T-helper 2 cell treated with Interferon-gamma antibody and Interleukin-4, amounts not matched to agents 100 ng/mL and 5 ng/mL, for 36 hours (primary cell): ENCODE measurements around the gene PID1. TPM values are rescaled to one million over a fixed set of nuclear protein-coding genes. Genes with fewer than 3 reads are reported as not detected.

ENCODE experiments used
- intact Hi-C: fragments of 100-400 bp; cut with micrococcal nuclease; formaldehyde crosslinking; loops from one replicate; pipeline ENCODE4 v1.15.1; 2023
- total RNA-seq: library from RNA; stranded (reverse); gene quantifications from 2 replicates; pipeline ENCODE4 v1.2.3, GENCODE V29; 2022

PID1 gene
- total RNA-seq, 1 donor from 2014 or later, result not detected

DNA sequence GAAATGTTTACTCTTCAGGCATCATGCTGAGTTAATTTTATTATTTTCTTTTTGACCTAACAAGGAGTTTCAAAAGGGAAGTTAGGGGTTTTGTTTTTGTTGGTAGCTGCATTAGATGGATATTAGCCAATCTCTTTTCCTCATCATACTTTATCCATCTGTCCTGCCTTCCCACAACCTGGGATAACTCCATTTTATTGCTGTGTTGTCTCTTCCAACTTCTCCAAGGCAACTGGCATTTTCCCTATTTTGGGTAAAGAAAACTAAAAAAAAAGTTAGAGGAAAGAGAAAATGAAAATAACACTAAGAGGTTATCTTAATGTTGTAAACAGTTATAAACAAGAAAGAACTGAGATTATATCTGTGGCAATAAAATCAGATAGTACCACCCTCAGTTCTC lies 147.0 kb downstream of the PID1 start:
- intact Hi-C loops, result no loop called here

DNA sequence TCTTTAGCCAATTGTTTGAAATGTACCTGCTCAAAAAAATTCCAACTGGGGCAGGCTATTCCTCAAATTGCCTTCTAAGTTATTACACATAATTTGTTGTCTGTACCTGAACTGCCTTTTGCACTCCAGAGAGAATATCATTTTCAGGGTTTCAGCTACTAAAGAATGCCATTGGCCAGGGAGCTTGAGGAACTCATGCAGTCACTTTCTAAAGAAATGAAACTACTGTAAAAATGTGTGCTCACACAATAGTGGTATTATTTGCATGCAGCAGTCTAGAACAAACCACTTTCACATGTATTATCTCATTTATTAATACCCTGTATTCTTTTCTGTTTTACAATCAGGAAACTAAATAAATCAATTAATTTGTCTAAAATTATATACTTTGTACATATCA lies 152.2 kb downstream of the PID1 start:
- intact Hi-C loops, result no loop called here

DNA sequence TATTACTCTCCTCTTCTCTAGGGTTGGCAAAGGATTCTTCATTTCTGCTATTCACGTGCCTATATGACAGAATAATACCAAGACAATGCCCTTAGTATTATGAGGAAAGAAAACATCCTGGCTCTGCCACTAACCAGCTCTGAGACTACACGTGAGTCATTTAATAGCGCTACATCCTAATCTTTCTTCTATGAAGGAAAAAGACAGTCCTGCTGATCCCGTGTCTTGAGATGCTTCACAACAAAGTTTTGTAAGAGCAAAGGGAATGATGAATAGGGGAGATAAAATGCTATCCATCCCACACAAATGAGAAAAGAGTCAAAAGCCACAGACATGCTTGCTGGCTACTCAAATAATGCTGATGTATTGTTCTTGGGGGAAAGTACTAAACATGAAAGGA lies 152.8 kb downstream of the PID1 start:
- intact Hi-C loops, result no loop called here

DNA sequence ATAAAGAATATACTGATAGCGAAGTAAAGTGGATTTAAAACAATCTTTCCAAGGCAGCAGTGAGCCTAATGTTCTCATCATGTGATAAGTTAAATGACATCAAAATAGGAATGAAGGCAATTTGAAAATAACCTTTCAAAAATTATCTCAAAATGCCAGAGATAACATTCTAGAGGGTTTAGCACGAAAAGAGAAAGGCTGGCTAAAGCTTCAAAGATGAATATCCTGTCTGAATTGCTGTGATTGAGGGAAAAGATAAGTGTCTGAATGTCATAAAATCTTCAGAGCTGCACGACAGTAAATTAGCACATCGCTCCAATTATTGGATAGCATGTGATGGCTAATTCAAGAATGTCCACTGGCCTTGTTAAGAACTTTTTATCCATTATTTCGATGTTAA lies 159.3 kb downstream of the PID1 start:
- intact Hi-C loops, result no loop called here

DNA sequence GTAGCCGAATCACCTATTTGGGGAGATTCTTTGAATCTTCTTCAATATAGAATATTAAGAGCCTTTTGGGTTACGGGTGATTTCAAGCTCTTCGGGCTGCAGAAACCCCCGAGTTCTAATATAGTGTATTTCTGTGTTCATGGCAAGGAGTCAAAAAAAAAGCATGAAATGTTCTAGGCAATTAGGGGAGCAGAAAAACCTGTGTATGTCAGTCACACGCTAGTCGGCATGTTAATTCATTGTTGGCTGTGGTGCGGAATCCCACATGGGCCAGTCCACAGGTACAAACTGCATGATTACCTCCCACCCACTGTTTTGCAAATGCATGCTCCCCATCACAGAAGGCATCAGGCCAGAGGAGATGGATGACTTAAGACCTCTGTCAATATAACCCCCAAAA lies 161.9 kb downstream of the PID1 start:
- intact Hi-C loops, result no loop called here

DNA sequence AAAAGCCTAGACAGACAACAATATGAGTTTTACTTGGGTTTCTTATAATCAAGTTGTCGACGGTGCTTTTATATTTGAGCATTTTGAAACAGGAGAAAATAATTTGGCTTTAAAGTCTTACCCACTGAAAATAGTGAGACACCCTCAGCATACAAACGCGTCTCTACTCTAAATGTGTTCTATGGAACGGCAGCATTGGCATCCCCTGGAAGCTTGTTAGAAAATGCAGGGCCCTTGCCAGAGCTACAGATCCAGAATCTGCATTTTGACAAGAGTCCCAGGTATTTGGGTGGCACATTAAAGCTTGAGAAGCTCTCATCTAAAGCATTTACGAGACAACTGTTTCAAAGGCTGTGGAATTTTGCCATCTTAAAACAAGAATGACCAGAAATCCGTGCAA lies 163.5 kb downstream of the PID1 start:
- intact Hi-C loops, result no loop called here

DNA sequence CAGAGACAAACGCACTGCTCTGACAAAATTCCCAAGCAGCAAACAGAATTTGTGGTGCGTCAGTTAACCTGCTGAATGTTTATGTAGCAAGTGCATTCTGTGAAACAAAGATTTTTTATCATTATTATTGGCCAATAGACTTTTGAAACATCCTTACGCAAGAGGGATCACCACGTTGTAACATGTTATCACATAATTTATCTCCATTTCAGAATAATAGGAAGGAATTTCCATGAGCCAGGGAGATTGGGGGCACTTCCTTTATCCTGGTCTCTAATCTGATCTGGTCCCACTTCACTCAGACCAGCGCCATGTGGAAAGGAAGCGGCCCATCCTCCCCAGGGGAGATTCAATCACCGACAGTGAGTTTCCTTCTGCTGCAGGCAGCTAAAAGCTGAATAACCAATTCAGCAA lies 166.1 kb downstream of the PID1 start:
- intact Hi-C loops, result no loop called here

DNA sequence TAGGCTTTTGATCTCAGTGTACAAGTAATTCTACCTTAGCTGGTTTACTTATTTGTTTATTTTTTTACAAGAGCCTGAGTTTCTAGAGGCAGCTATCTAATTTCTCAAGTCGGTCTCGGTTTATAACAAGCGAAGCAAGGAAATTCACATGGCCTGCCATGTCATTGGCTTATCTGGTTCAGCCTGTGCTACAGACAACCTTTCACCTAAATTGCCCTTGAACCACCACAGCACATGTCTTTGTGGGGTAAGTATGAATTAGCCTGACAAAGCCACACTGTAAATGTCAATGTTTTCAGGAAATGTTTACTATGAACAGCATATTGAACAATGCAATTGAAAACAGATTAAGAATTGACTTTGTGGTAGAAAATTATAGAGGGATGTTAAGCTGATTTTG lies 167.1 kb downstream of the PID1 start:
- intact Hi-C loops, result no loop called here

DNA sequence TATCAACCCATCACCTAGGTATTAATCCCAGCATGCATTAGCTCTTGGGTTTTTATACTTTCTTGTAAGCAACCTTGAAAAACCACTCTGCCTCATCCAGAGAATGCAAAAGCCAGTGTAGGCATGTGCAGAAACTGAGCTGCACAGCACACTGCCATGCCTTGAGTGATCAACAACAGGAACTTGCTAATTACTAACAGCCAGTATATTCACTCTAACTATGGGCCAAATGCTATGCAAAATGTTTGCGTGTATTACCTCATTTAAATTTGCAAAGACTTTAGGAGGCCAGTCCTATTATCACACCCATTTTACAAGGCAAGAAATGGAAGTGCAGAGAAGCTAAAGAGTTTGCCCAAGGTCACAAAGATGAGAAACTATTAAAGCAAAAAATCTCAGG lies 169.8 kb downstream of the PID1 start:
- intact Hi-C loops, result no loop called here

DNA sequence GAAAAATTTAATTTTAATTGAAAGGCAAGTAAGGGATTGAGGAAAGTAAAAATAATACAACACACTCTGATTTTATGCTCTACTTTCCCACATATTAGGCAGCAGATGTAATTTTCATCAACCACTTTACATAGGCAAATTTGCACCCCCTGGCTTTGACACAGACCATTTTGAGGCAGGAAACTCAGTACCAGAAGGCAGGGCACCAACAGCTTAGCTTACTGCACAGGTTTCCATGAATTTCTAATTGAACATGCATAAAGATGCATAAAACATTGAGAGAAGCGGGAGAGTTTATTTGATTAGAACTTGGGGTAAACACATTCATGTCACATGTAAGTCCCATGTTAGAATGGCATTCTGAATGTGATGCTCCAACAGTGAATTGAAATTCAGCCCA lies 171.9 kb downstream of the PID1 start:
- intact Hi-C loops, result no loop called here

DNA sequence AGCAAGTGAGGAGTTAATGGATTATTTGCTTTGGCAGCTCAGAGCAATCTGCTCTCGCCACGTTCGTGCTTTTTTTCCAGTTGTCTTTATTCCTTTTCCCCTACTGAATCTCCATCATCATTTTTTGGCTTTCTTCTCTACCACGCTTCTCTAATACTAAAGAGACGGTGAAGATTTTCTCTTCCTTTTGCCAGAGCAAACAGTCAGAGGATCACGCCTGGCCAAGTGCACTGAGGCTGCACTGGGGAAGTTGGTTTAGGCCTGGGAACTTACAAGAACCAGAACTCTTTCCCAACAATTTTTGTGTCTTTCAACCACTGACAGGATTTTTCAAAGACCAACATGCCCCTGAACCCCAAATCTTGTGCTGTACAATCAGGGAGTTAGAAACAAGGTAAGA lies 172.3 kb downstream of the PID1 start:
- intact Hi-C loops, result no loop called here

DNA sequence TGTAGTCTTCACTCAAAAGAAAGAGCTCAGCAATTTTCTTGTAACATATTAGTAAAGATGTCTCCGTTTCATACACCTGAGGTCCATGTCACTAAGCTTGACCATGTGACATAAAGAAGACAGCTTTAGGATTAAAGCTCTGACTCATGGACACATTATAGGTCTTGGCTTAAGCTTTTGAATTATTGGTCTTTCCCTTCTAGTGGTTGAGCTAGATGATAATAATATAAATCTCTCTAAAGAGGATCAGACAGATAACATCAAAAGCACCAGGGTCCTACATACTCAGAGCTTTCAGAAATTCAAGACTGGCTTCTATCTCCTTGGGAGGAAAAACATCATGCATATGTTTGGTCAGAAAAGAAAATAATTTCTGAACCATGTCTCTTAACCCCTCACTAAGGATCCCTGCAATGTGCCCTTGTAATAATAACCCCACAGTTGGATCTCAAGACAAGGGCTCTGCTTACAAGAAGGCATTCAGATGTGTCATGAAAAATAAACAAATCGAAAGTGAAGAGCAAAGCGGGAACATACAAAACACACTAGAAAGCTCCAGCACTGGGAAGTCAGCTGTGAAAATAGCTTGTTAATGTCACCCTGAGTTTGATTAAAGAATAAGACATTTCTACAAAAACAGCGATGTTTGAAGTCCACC lies 174.5 kb downstream of the PID1 start:
- intact Hi-C loops, result no loop called here

DNA sequence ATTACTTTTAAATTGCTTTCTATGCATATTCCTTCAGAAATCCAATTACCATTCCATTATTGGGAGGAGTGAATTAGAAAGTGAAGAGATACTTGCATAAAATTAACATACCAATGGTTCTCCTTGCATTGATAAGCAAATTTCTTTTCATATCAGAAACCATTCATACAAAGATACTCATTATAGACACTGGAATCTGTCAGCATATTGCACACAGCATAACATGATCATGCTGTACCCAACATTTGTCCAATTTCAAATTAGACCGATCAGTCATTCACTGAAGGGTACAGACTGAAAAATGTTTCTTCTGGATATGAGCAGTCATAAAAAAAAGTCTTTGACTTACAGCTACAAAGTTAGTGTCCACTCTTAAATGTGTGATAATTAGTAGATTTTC lies 175.6 kb downstream of the PID1 start:
- intact Hi-C loops, result no loop called here

DNA sequence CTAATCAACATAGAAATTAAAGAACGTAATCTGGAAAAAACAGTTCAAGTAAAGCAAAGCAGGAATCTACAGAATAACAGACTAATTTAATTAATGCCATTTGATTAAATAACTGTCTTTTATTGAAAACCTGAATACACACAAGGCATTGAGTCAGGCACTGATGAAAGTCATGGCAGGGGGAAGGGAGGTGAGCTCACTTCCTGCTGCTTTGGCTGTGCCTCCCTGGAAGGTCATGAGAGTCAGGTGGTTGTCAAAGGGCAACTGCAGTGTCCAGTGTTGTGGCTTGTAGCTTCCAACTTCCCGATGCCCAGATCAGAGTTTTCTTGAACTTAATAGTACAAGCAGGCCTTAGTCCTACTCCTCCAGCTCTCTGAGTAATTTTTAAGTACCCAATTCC lies 180.9 kb downstream of the PID1 start:
- intact Hi-C loops, result no loop called here

DNA sequence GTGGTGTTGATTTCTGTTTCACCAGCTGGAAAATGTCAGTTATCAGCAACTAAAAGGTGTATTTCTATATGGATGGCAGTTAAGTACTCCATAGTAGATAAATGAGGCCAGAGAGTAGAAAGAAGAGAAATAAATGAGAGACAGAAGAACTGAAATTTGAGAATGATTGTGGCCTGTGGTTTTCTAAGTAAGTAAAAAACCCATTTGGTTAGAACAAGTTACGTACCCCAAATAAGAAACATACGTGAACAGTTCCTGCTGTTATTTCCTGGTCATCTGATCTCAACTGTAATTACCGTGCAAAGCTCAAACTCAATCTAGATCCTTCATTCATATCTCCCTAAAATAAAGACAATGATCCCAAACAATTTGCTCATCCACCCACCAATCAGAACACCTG lies 181.3 kb downstream of the PID1 start:
- intact Hi-C loops, result no loop called here

DNA sequence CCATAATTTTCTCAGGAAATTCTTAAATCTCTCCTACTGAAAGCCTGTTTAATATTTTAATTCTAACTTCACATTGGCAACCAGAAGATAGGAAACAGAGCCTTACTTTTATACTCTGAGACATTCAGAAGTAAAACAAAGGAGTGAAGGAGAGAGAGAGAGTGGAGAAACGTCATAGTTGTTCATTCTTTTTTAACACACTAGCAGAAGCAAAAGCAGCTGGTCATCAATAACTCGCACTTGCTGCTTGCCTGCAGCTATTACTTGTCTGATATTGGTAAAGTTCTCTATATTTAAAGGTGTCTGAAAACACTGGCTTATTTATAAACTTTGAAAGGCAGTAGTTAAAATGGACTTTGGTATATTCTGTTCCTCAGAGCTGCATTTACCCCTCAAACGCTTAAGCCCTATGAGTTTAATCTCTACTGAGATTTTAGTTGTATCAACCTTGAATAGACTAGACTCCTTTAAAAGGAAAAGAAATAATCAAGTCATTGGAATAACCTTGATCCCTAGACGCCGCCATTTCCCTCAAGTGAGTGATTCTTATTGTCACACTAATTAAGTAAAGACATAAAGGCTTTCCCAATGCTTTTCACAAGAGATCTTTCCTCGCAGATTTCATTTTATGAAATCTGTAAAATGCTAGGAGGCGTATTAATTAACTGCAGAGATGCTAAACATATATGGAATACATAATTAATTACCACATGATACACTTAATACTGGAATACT lies 182.0 kb downstream of the PID1 start:
- intact Hi-C loops, result no loop called here

DNA sequence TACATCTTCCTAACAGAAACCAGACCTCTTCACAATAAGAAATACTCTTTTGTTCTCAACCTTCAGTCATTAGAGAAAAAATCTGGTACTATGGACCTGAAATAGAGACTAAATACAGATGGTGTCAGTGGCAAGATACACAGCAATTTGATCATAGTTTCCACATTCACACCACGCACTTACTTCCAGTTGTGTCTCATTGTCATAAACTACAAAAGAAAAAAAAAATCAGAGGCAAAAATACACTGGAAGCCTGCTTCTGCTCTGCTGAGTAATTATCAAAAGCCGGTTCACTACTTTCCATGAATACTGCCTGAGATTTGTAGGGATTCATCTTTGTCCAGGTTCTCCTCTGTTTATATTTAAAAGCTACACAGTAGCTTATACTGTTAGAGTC lies 182.6 kb downstream of the PID1 start:
- intact Hi-C loops, result no loop called here

DNA sequence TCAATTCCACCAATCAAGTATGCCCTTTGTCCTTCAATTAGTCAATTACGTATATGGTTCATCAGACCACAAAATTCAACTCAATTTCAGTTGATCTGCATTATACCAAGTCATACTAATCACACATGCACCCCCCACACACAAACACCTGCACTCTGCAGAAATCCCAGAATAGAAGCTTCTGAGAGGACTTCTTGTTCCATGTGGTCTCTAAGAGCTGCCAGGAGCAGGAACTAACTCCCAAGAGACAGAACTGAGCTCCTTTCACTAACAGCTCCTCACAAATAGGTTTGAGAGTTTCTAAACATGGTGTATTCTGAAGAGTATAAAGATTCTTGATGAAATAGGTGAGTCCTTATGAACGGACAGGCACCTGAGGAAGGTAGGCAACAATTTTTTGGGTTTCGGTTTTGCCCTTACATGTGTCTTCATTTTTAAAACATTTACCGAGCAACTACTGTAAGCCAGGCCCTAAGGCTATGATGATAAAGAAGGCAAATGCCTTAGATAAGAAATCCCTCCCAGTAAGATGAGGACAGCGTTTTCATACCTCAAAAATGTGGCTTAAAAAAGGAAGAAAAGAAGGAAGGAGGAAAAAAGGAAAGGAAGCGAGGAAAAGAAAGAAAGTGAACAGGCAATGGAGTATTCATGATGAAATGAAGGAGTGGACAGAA lies 183.1 kb downstream of the PID1 start:
- intact Hi-C loops, result no loop called here

DNA sequence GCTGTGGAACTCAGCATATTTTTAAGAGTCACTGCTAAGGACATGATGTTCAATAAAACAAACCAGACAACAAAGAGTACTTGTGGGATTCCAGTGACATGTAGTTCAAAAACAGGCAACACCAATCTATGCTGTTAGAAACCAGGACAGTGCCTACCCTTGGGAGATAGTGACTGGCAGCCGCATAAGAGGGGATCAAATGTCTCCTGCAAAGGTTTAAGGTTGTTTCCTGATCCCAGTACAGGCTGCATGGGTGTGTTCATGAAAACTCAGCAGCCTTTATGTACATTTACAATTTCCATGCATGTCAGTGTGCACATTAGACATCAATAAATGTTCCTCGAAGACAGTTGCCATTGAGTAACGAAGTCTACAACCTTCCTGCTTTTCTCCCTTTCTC lies 183.8 kb downstream of the PID1 start:
- intact Hi-C loops, result no loop called here

DNA sequence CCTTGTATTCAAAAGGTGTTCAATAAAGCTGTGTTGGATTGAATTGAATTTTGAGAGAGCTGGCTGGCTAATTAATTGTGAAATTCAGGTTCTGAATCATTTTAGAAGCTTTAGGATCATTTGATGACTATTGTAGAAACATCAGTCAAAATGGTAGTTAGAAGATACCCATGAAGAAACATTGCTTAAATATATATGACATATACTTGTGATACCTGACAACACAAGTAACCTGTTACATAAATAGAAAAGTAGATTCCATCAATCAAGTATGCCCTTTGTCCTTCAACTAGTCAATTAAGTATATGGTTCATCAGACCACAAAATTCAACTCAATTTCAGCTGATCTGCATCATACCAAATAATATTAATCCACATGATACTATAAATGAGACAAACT lies 185.6 kb downstream of the PID1 start:
- intact Hi-C loops, result no loop called here

DNA sequence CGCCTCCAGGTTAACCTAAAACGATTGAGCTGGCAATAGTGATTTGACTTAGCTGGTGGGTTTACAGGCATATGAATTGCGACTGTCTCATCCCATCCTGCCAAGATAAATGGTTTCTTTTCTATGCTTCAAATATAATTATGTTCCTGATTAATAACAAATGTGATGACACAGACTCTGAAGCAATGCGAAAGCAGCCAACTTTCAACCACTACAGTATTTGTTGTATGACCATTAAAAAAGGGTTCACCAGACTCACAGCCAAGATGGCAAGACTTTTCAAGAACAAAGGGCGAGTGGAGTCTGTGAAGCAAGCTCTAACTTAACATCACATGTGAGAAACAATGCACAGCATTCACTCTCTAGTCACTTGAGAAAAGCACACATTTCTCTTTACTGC lies 186.6 kb downstream of the PID1 start:
- intact Hi-C loops, result no loop called here

DNA sequence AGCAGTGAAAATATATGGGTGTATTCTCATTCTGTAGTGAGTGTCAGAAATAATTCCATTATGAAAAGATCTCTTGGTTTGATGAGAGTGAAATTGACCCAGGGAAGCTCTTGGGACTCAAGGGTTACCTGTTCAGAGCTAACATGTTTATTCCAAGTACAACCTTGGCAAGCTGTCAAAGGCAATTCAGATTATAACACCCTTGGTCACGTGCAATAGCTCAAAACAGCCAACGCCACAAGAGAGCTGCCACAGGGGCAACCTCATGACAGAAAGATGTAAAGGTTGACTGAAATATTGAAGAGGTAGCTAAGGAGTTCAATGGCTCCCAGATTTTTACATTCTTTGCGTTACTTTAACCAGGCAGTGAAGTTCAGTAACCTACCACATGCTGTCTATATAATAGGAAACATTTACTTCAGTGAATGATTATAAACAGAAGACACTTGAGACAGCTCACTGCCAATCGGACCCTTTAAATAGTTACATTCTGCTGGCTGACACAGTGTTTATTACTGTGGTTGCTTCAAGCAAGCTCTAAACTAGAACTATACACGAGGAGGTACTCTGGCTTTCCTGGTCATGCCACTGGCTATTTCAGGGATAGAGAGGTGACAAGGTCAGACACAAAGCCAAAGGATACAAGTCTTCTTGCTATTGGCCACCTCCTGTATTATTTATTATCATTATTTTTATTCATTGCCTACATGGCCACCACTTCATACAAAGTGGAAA lies 187.3 kb downstream of the PID1 start:
- intact Hi-C loops, result no loop called here
